SK-N-SH treated with all-trans-retinoic acid at 6 μM for 48 hours (cell line): Measurements from ENCODE around the gene NUDT15.

Experiments used
- ATAC-seq: fragments of 200-7000 bp; cut with Tn5 transposase; 3 replicates; pipeline ENCODE4 v1.9.1; 2020; ENCODE audit warnings: mild to moderate bottlenecking, moderate library complexity
- ARNTL ChIP-seq: fragments of 450-650 bp; formaldehyde crosslinking; IDR thresholded peaks from 2 replicates; pipeline ENCODE4 v1.5.0; 2020; ENCODE audit warnings: low read depth, mild to moderate bottlenecking, moderate library complexity, borderline replicate concordance
- BACH2 ChIP-seq: fragments of 250-450 bp; sonication (Bioruptor Pico); IDR thresholded peaks from 2 replicates; pipeline ENCODE4 v1.9.0; 2021; ENCODE audit warnings: mild to moderate bottlenecking, borderline replicate concordance
- CREB5 ChIP-seq: fragments of 250-450 bp; sonication (Bioruptor Pico); IDR thresholded peaks from 2 replicates; pipeline ENCODE4 v1.5.1; 2020; ENCODE audit warnings: low read depth, mild to moderate bottlenecking, moderate library complexity
- CSDC2 ChIP-seq: fragments of 250-450 bp; sonication (Bioruptor Pico); IDR thresholded peaks from 2 replicates; pipeline ENCODE4 v1.5.0; 2020; ENCODE audit warnings: mild to moderate bottlenecking, moderate library complexity
- CSRNP3 ChIP-seq: fragments of 250-450 bp; sonication (Bioruptor Pico); IDR thresholded peaks from 2 replicates; pipeline ENCODE4 v1.5.1; 2021; ENCODE audit warnings: mild to moderate bottlenecking, moderate library complexity
- ESRRG ChIP-seq: fragments of 250-450 bp; sonication (Bioruptor Pico); IDR thresholded peaks from 2 replicates; pipeline ENCODE4 v1.6.1; 2021; ENCODE audit warnings: mild to moderate bottlenecking
- ISL1 ChIP-seq: fragments of 250-450 bp; sonication (Bioruptor Pico); IDR thresholded peaks from 2 replicates; pipeline ENCODE4 v2.1.2; 2022; ENCODE audit warnings: mild to moderate bottlenecking, moderate library complexity
- OSR1 ChIP-seq: fragments of 250-450 bp; sonication (Bioruptor Pico); IDR thresholded peaks from 2 replicates; pipeline ENCODE4 v1.8.0; 2022; ENCODE audit warnings: moderate library complexity, mild to moderate bottlenecking, inconsistent platforms
- PATZ1 ChIP-seq: fragments of 250-450 bp; sonication (Bioruptor Pico); IDR thresholded peaks from 2 replicates; pipeline ENCODE4 v1.8.0; 2020; ENCODE audit warnings: mild to moderate bottlenecking, moderate library complexity, borderline replicate concordance
- PPARA ChIP-seq: fragments of 250-450 bp; sonication (Bioruptor Pico); IDR thresholded peaks from 2 replicates; pipeline ENCODE4 v1.5.0; 2020; ENCODE audit warnings: mild to moderate bottlenecking, borderline replicate concordance
- RARB ChIP-seq: fragments of 250-450 bp; sonication (Bioruptor Pico); IDR thresholded peaks from 2 replicates; pipeline ENCODE4 v1.8.0; 2021; ENCODE audit warnings: mild to moderate bottlenecking, moderate library complexity
- SNAI2 ChIP-seq: fragments of 250-450 bp; sonication (Bioruptor Pico); IDR thresholded peaks from 2 replicates; pipeline ENCODE4 v1.5.0; 2020; ENCODE audit warnings: mild to moderate bottlenecking, moderate library complexity
- TCF4 ChIP-seq: fragments of 250-450 bp; sonication (Bioruptor Pico); IDR thresholded peaks from 2 replicates; pipeline ENCODE4 v1.8.0; 2021; ENCODE audit warnings: mild to moderate bottlenecking, moderate library complexity, borderline replicate concordance
- TOX ChIP-seq: fragments of 250-450 bp; sonication (Bioruptor Pico); IDR thresholded peaks from 2 replicates; pipeline ENCODE4 v1.8.0; 2021; ENCODE audit warnings: mild to moderate bottlenecking, moderate library complexity, borderline replicate concordance
- TSHZ2 ChIP-seq: fragments of 250-450 bp; sonication (Bioruptor Pico); IDR thresholded peaks from 2 replicates; pipeline ENCODE4 v1.5.0; 2020; ENCODE audit warnings: mild to moderate bottlenecking, moderate library complexity
- ZC3H10 ChIP-seq: fragments of 250-450 bp; sonication (Bioruptor Pico); IDR thresholded peaks from 2 replicates; pipeline ENCODE4 v1.5.1; 2021; ENCODE audit warnings: mild to moderate bottlenecking, moderate library complexity
- ZFP3 ChIP-seq: fragments of 250-450 bp; sonication (Bioruptor Pico); IDR thresholded peaks from 2 replicates; pipeline ENCODE4 v1.5.0; 2020; ENCODE audit warnings: mild to moderate bottlenecking, moderate library complexity
- ZFP30 ChIP-seq: fragments of 450-650 bp; formaldehyde crosslinking; IDR thresholded peaks from 2 replicates; pipeline ENCODE4 v1.5.0; 2022; ENCODE audit warnings: mild to moderate bottlenecking, moderate library complexity
- ZNF565 ChIP-seq: fragments of 450-650 bp; formaldehyde crosslinking; conservative IDR thresholded peaks from 2 replicates; pipeline ENCODE4 v1.5.0; 2020; ENCODE audit warnings: low read depth, mild to moderate bottlenecking, moderate library complexity
- ZNF70 ChIP-seq: fragments of 450-650 bp; formaldehyde crosslinking; IDR thresholded peaks from 2 replicates; pipeline ENCODE4 v1.5.0; 2020; ENCODE audit warnings: mild to moderate bottlenecking, moderate library complexity
- ZNF8 ChIP-seq: fragments of 450-650 bp; formaldehyde crosslinking; IDR thresholded peaks from 2 replicates; pipeline ENCODE4 v1.5.0; 2020; ENCODE audit warnings: mild to moderate bottlenecking, moderate library complexity

Gene NUDT15

GRCh38 chr13:48006396-48006795 lies 31.1 kb upstream of the NUDT15 start (continued):
- TF ChIP-seq TCF4 (CRISPR knock-in tag) = no peak
- TF ChIP-seq, all 23 proteins: peak for 0

- no peak for ATAC-seq
- no peak for TF ChIP-seq CSRNP3 (CRISPR knock-in tag)
- no peak for TF ChIP-seq BACH2 (CRISPR knock-in tag)
- TF ChIP-seq TCF4 (CRISPR knock-in tag) = no peak
- TF ChIP-seq ZNF70 = no peak
- TF ChIP-seq ZC3H10 (CRISPR knock-in tag) = no peak
- TF ChIP-seq PATZ1 (CRISPR knock-in tag) = no peak
- no peak for TF ChIP-seq OSR1 (CRISPR knock-in tag)
- no peak for TF ChIP-seq SNAI2 (CRISPR knock-in tag)
- TF ChIP-seq ESRRG = no peak
- no peak for TF ChIP-seq CSDC2 (CRISPR knock-in tag)
- no peak for TF ChIP-seq ZFP30 (CRISPR knock-in tag)
- no peak for TF ChIP-seq PPARA (CRISPR knock-in tag)
- TF ChIP-seq ZNF8 (CRISPR knock-in tag) = no peak
- TF ChIP-seq TSHZ2 (CRISPR knock-in tag) = no peak
- TF ChIP-seq ZFP3 (CRISPR knock-in tag) = no peak
- TF ChIP-seq CREB5 (CRISPR knock-in tag) = no peak
- TF ChIP-seq, all 23 proteins: peak for 0
These were observed 28.2 kb upstream of the NUDT15 start for GRCh38 chr13:48009284-48009683.

- no peak for ATAC-seq
These were observed 26.8 kb upstream of the NUDT15 start for GRCh38 chr13:48010698-48011097.

More at GRCh38 chr13:48010698-48011097, 26.8 kb upstream of the NUDT15 start:
- TF ChIP-seq ISL1 (CRISPR knock-in tag) (no peak), CREB5 (CRISPR knock-in tag) (no peak), PPARA (CRISPR knock-in tag) (no peak), OSR1 (CRISPR knock-in tag) (no peak), RARB (CRISPR knock-in tag) (no peak), CSRNP3 (CRISPR knock-in tag) (no peak), CSDC2 (CRISPR knock-in tag) (no peak), SNAI2 (CRISPR knock-in tag) (no peak), ZNF70 (no peak), ZNF565 (CRISPR knock-in tag) (no peak), ESRRG (no peak), BACH2 (CRISPR knock-in tag) (no peak), TOX (CRISPR knock-in tag) (no peak), ZFP3 (CRISPR knock-in tag) (no peak), TSHZ2 (CRISPR knock-in tag) (no peak), ARNTL (CRISPR knock-in tag) (no peak), TCF4 (CRISPR knock-in tag) (no peak)
